Chondrocyte (in vitro differentiated cells): ENCODE data around the gene SLC22A6. TPM values are rescaled to one million over a fixed set of nuclear protein-coding genes. Genes with fewer than 3 reads are reported as not detected.

ENCODE experiments used
- DNase-seq: peaks from one replicate; pipeline ENCODE4 v3.0.0; 2021; ENCODE audit warnings: mixed read lengths, low spot score
- H3K27ac Mint-ChIP-seq: one replicate; pipeline ENCODE4 v1.8.0; 2021; ENCODE audit warnings: mild to moderate bottlenecking, moderate library complexity, mixed read lengths; ENCODE audit not compliant: unreplicated experiment
- H3K27me3 Mint-ChIP-seq: 2 replicates; pipeline ENCODE4 v1.8.0; 2021; ENCODE audit warnings: low read depth, mixed read lengths
- H3K36me3 Mint-ChIP-seq: 2 replicates; pipeline ENCODE4 v1.8.0; 2021; ENCODE audit warnings: low read depth, mixed read lengths
- H3K4me1 Mint-ChIP-seq: 2 replicates; pipeline ENCODE4 v1.8.0; 2021; ENCODE audit warnings: low read depth, mild to moderate bottlenecking, mixed read lengths
- H3K4me3 Mint-ChIP-seq: one replicate; pipeline ENCODE4 v1.8.0; 2021; ENCODE audit warnings: mild to moderate bottlenecking, moderate library complexity, mixed read lengths; ENCODE audit not compliant: unreplicated experiment
- H3K9me3 Mint-ChIP-seq: 2 replicates; pipeline ENCODE4 v1.8.0; 2021; ENCODE audit warnings: low read depth, mixed read lengths
- CTCF ChIP-seq: fragments of 200-600 bp; sonication (generic); IDR thresholded peaks from 2 replicates; pipeline ENCODE4 v1.5.0; 2021; ENCODE audit warnings: antibody characterized with exemption, mild to moderate bottlenecking, moderate library complexity
- total RNA-seq: library from RNA; stranded (reverse); gene quantifications from 3 replicates; pipeline ENCODE4 v1.2.1, GENCODE V29; 2021

The SLC22A6 gene
- total RNA-seq, 1 donor from 2014 or later: not detected

- Mint-ChIP-seq H3K9me3 (peaks cover 7% of the 10 kb centered on the region), H3K27ac (no peak overlapping the region), H3K27me3 (peaks cover 7% of the 10 kb centered on the region), H3K4me3 (no peak overlapping the region), H3K36me3 (no peaks in the 10 kb centered on the region), H3K4me1 (peaks cover 3% of the 10 kb centered on the region)
- no peak for TF ChIP-seq CTCF
- DNase-seq: no peak
These were observed 50.3 kb downstream of the SLC22A6 start for GRCh38 chr11:62934496-62934785.

GRCh38 chr11:62933750-62934495 is 50.8 kb downstream of the SLC22A6 start:
- H3K4me3 Mint-ChIP-seq: no peak overlapping the region
- TF ChIP-seq CTCF: no peak
- H3K9me3 Mint-ChIP-seq: peaks cover 7% of the 10 kb centered on the region
- H3K27me3 Mint-ChIP-seq: peaks cover 11% of the 10 kb centered on the region
- H3K27ac Mint-ChIP-seq: no peak overlapping the region
- H3K36me3 Mint-ChIP-seq: no peaks in the 10 kb centered on the region
- H3K4me1 Mint-ChIP-seq: peaks cover 3% of the 10 kb centered on the region
- DNase-seq: peak; percentile 54

- Mint-ChIP-seq H3K27ac (no peak overlapping the region), H3K4me1 (peaks cover 3% of the 10 kb centered on the region), H3K9me3 (peaks cover 7% of the 10 kb centered on the region), H3K27me3 (peaks cover 17% of the 10 kb centered on the region), H3K36me3 (peaks cover 2% of the 10 kb centered on the region), H3K4me3 (no peak overlapping the region)
- no peak for TF ChIP-seq CTCF
- peak; percentile 36 for DNase-seq
These were observed 51.5 kb downstream of the SLC22A6 start for GRCh38 chr11:62933285-62933684.

GRCh38 chr11:62931499-62932278 is 53.1 kb downstream of the SLC22A6 start:
- Mint-ChIP-seq H3K9me3 (no peaks in the 10 kb centered on the region), H3K27ac (no peak overlapping the region), H3K4me1 (peaks cover 3% of the 10 kb centered on the region), H3K27me3 (peaks cover 30% of the 10 kb centered on the region), H3K36me3 (peaks cover 2% of the 10 kb centered on the region), H3K4me3 (no peak overlapping the region)
- TF ChIP-seq CTCF: no peak
- DNase-seq: peak; percentile 8

GRCh38 chr11:62930666-62931065 is 54.1 kb downstream of the SLC22A6 start:
- H3K27ac Mint-ChIP-seq: no peak overlapping the region
- H3K36me3 Mint-ChIP-seq: peaks cover 2% of the 10 kb centered on the region
- H3K4me1 Mint-ChIP-seq: peaks cover 11% of the 10 kb centered on the region
- H3K27me3 Mint-ChIP-seq: peaks cover 40% of the 10 kb centered on the region
- no peak for TF ChIP-seq CTCF
- no peak overlapping the region for H3K4me3 Mint-ChIP-seq
- H3K9me3 Mint-ChIP-seq: no peaks in the 10 kb centered on the region
- peak; percentile 1 for DNase-seq
